AG10803 (cell line): Measurements from ENCODE around the gene RNF5.

ENCODE experiments used
- DNase-seq: peaks from one replicate; pipeline ENCODE4 v3.0.0; 2010; ENCODE audit warnings: low read depth
- H3K4me3 ChIP-seq: 2 replicates; pipeline ENCODE4 v1.5.1; 2011; ENCODE audit warnings: mild to moderate bottlenecking, low read length, control low read depth
- TF ChIP-seq, protein P1 (sequence below): conservative IDR thresholded peaks from 2 replicates; pipeline ENCODE4 v1.5.1; 2011; ENCODE audit warnings: mild to moderate bottlenecking, low read length, control low read depth, inconsistent platforms

Gene RNF5

DNA sequence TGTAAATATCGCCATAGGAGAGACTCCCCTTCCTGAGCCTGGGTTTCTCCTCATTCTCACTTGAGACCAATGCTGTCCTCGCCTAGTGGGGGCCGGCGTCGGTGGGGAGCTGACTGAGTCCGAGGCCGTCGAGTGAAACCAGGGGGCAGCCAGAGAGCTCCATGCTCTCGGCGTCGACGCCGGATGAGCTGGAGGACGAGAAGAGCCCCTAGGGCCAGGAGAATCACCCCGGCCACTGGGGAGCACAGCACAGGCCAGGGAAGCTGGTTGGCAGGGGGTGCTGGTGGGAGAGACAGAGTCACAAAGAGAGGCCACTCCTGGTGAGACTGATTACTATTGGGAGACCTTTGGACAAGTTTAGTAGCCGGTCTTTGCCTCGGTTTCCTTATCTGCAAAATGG lies 20.7 kb downstream of the RNF5 start:
- no peak overlapping the region for H3K4me3 ChIP-seq
- TF ChIP-seq, protein P1, sequence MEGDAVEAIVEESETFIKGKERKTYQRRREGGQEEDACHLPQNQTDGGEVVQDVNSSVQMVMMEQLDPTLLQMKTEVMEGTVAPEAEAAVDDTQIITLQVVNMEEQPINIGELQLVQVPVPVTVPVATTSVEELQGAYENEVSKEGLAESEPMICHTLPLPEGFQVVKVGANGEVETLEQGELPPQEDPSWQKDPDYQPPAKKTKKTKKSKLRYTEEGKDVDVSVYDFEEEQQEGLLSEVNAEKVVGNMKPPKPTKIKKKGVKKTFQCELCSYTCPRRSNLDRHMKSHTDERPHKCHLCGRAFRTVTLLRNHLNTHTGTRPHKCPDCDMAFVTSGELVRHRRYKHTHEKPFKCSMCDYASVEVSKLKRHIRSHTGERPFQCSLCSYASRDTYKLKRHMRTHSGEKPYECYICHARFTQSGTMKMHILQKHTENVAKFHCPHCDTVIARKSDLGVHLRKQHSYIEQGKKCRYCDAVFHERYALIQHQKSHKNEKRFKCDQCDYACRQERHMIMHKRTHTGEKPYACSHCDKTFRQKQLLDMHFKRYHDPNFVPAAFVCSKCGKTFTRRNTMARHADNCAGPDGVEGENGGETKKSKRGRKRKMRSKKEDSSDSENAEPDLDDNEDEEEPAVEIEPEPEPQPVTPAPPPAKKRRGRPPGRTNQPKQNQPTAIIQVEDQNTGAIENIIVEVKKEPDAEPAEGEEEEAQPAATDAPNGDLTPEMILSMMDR = no peak
- no peak for DNase-seq

DNA sequence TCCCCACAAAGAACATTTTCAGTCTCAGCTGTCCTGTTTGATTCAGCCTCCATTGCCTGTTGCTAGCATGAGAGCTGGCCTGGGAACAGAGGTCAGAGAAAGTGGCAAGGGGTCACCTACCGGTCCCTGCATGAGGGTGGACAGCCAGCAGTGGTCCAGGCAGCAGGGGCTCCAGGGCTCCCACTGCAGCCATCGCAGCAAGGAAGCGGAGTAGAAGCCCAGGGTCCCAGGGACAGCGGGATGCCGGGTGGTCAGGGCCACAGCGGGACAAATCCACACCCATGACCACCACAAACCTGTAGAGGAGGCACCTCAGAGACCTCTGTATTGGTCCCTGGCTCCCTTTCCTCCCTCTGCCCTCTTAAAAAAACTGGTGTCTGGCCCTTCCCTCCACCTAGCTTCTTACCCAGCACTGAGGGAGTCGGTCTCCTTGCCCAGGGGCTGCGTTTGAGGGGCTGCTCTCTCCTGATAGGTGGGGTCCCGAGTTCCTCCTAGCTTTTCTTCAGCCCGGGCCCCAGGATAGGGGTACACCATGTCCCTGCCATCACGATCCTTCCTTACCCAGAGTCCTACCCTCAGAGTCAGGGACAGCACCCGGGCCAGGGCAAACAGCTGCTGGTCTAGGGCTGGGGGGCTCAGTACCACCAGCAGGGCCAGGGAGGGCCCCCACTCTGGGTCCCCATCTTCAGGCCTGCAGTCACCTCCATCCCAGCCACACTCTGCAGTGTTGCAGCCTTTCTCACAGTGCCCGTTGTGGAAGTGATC lies 22.7 kb downstream of the RNF5 start:
- TF ChIP-seq, protein P1 = no peak
- no peak for DNase-seq
- no peak overlapping the region for H3K4me3 ChIP-seq

DNA sequence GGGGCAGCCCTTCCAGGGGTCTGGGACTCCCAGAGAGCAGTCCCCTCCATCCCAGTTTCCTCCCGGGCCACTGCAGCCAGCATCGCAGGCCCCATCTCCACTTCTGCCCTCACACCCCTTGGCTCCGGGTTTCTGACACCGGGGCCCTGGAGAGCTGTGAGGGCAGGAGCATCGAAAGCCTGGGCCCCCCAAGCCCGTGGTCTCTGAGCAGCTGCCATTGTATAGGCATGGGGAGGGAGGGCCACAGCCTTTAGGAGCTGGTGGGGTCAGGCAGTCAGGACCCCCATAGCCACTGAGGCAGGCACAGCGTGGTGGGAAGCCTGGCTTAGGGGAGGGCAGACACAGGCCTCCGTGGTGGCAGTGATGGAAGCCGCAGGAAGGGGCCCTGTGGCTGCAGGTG lies 24.0 kb downstream of the RNF5 start:
- TF ChIP-seq, protein P1 = no peak

DNA sequence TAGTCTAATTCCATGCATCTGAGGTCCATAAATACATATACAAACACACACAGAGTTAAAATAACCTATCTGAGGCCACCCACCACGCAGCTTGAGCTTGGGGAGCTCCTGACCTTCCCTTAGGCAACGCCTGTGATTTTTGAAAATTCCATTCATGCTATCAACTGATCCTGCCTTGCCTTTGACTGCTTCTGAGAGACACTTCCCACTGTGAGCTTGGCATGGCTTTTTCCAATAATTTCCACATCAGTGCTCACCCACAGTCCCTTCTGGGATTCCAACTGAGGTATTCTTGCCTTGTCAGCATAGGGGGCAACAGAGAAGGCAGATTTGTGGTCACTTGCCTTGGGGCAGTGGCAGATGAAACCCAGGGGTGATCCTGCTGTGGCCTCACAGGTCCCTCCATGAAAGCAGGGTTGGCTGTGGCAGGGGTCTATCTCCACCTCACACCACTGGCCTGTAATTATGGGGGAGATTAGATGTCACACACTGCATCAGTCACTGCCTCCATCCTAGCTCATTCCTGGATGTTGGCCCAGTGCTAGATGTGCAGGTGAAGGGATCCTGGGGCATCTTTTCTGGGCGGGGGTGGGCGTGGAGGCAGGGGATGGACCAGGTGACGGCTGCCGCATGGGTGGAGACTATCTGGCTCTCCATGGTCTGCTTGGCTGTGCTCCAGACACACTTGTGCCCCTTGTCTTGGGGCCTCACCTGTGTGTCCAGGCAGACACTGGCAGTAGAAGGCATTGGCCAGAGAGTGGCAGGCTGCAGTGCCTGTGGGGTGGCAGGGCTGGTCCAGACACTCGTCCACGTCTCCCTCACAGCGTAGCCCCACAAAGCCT lies 25.4 kb downstream of the RNF5 start:
- no peak for DNase-seq
- TF ChIP-seq, protein P1 = no peak
- H3K4me3 ChIP-seq = no peak overlapping the region

More for the DNA sequence above, 24.0 kb downstream of the RNF5 start:
- H3K4me3 ChIP-seq = no peak overlapping the region
- DNase-seq = no peak

DNA sequence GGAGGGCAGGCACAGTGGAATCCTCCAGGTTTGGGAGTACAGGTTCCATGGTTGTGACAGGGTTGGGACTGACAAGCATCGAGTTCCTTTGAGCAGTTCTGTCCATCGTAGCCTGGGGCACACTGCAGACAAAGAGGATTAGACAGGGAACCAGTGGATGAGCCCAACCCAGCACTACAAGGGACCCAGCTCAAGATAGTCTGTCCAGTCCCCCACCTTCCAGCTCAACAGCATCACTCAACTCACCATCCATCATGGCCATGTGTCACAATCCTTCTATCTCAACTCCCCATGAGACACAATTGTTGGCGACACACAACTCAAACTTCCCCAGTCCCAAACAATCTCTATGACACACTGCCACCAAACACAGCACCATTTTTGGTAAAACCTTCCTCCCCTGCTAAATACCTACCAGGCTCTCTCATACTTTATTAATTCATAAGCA lies 26.1 kb downstream of the RNF5 start:
- TF ChIP-seq, protein P1 = no peak
- H3K4me3 ChIP-seq = no peak overlapping the region
- DNase-seq = no peak

DNA sequence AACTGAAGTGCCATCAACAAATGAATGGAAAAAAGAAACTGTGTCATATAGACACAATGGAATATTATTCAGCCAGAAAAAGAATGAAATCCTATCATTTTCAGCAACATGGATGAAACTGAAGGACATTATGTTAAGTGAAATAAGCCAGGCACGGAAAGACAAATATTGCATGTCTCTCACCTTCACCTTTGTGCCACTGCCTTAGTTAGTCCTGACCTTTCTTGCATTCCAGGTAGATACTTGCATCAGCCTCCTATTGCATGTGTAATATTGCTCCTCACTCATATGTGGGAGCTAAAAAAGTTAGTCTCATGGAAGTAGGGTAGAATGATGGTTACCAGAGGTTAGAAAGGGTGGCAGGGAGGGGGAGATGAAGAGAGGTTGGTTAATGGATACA lies 30.8 kb downstream of the RNF5 start:
- H3K4me3 ChIP-seq = no peak overlapping the region
- DNase-seq = no peak
- TF ChIP-seq, protein P1 = no peak
